ENCODE data around the gene GRIK1.
"Not testable (repeated sequence)": the region's sequence is repeated elsewhere in the genome, so short reads cannot be mapped to it uniquely, and the experiment has no call there.

The GRIK1 gene

DNA sequence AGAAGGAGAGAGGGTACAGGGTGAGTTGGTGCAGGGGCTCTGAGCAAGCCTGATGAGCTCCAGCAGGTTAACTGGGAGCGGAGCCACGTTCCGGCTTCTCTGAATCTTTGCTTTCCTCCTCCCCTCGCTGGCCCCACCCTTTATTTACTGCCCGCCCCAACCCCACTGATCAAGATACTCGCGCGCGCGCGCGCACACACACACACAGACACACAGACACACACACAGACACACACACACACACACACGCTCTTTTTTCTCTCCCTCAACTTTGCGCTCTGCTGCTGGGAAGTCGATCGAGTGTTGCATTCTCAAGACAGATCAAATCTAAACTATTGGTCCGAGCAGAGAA is at the start of gene GRIK1:
GRIK1 (minus strand) TSS at position 73 of the 352 bp plus-strand sequence.
- no peak for DNase-seq

DNA sequence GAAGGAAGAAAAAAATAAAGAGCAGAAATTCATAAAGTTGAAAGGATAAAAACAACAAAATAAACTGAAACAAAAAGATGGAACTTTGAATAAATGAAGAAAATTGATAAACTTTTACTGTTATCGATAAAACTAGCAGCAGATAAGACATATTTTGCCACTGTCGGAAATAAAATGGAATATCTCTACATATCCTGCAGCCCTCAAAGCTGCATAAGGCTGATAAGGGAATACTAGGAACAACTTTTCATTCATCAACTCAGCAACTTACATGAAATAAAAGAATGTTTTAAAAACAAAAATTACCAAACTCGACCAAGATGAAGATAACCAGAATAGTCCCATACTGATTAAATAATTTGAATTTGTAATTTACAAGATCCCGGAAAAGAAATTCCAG is 48.0 kb upstream of the GRIK1 start:
- no peak for DNase-seq

DNA sequence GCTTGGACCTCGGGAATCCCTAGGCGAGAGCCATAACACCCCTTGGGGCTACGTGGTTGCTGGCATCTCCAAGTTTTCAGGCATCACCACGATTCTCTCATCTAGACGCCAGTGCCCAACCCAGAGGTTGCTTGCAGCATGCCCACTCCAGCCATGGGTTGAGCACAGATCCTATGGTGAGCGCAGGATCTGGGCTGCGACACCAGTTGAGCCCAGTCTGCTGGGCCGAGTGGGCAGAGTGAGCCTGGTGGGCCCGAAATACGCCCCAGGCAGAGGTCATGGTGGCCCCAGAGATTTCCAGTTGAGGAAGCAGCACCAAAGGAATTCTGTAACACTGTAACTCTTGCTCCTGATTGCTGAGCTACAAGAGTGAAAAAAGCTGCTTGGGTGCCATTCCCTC is 46.1 kb upstream of the GRIK1 start:
- no peak for DNase-seq

GRCh38 chr21:29979043-29979442 is 39.2 kb upstream of the GRIK1 start:
- no peak for DNase-seq

GRCh38 chr21:29975776-29976175 is 36.0 kb upstream of the GRIK1 start:
- no peak for DNase-seq

DNA sequence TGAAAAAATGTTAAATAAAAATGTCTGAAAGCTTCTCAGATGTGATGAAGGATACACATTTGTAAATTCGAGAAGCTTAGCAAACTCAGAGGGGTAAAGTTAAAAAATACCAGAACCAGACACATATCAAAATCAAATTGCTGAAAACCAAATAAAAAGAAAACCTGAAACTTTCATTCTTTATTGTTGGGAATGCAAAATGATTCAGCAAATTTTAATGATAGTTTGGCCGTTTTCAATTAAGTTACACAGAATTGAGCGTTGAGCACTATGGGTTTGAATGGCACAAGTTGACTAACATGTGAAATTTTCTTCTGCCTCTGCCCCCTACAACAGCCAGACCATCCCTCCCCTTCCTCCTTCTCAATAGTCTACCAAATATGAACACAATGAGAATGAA is 33.5 kb upstream of the GRIK1 start:
- DNase-seq = no peak

DNA sequence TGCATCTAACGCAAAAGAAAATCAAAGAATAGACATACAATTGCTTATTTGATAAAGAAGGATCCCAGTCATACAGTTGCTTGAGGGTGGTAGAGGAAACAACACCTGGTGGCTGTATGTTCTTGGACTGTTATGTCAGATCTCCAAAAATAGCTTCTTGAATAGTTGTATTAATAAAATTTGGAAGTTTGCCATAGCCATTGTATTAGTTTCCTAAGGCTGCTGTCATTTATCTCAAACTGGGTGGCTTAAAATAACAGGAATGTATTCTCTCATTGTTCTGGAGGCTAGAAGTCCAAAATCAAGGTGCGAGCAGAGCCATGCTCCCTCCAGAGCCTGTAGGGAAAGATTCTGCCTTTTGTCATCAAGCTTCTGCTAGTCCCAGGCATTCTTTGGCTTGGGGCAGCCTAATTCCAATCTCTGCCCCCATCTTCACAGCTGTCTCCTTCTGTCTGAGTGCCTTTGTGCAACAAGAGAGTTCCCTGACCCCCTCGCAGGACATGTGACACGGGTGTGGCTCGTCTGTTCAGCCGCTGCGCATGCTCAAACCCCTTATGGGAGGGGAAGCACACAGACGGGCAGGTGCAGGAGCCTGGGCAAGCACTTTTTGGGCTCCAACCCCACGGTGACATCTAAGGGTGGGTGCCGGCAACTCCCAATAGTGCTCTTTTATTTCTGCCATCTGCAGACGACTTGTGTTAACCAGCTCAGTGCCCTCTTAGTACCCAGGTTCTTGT is 21.7 kb upstream of the GRIK1 start:
- no peak for DNase-seq

DNA sequence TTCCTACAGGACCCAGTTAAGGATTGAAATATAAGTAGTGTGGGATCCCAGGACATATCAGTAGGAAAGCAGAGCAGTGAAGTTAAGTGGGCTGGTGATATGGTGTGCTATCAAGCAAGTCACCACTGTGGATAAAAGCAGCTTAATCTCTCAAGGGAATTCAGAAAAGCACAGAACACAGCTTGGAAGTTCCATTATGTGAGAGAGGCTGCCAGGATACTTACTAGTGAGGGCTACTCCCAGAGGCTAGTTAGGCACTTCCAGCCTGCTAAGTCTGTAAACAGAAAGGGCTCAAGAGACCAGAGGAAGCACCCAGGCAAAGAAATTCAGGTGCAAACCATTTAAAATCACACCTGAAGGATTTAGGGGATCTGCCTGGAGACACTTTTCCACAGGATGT is 18.8 kb upstream of the GRIK1 start:
- DNase-seq = no peak

- not testable (repeated sequence) for DNase-seq
Observed at GRCh38 chr21:29958035-29958434, 18.2 kb upstream of the GRIK1 start.

GRCh38 chr21:29953690-29954089 is 13.9 kb upstream of the GRIK1 start:
- DNase-seq = no peak

GRCh38 chr21:29953072-29953471 is 13.3 kb upstream of the GRIK1 start:
- DNase-seq = no peak

DNA sequence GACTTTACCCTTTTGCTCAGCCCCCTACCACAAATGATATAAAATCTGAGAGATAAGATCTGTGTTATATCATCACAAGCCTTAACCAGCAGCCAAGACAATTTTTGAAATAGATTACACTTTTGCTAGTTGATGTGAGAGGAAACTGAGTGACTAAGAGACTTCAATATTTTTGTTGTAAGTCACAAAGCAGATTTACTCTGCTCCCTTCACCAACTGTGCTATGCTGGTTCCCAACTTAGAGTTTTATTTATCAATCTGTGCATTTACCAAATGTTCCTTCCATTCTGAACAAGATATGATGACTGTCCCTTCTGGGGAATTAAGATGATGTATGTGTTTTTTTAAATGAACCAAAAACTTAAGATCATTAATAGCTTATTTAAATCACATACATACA is 12.1 kb upstream of the GRIK1 start:
- DNase-seq = no peak

DNA sequence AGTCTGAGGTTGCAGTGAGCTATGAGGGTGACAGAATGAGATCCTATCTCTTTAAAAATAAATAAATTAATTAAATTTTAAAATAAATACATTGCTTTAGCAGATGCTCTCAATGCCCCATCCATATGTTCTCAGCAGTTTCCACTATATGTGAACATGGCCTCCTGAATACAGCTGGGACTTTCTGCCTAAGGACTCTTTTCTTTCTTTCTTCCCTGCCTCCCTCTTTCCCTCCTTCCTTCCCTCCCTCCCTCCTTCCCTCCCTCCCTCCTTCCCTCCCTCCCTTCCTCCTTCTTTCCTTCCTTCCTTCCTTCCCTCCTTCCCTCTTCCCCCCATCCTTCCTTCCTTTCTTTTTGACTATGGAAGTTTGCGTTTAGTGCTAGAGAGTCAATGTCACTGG is 10.2 kb upstream of the GRIK1 start:
- DNase-seq = no peak

DNA sequence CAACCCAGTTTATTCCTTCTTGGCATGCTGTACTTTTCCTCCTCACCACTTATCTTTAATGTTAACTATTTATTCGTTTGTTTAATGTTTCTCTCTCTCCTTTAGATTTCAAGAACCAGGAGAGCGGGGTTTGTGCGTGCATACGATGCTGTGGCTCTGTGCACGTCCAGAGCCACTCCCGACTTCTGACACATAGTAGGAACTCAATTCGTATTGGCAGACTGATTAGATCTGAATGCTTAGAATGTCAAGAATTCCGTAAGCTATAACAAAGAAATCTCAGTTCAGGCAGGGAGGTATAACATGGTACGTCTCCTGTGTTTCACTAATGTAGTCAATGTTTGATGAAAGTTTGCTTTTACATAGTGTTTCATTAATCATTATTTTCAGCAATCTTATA is 7.3 kb upstream of the GRIK1 start:
- DNase-seq = no peak

DNA sequence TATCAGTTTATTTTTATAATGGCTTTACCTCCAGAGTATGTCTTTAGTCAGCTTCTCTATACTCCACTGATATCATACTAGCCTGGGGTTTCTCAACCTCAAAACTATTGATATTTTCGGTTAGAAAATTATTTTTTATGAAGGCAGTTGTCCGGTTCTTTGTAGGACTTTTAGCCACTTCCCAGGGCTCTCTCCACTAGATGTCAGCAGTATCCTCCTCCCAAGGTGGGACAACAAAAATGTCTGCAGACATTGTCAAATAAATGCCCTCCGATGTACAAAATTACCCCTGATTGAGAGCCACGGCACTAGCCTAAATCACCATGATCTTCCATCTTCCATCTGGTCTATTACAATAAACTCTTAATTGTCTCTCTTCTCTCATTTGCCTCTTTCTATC is 4.1 kb upstream of the GRIK1 start:
- no peak for DNase-seq

- no peak for DNase-seq
Observed at GRCh38 chr21:29942034-29942433, 2.2 kb upstream of the GRIK1 start.

DNA sequence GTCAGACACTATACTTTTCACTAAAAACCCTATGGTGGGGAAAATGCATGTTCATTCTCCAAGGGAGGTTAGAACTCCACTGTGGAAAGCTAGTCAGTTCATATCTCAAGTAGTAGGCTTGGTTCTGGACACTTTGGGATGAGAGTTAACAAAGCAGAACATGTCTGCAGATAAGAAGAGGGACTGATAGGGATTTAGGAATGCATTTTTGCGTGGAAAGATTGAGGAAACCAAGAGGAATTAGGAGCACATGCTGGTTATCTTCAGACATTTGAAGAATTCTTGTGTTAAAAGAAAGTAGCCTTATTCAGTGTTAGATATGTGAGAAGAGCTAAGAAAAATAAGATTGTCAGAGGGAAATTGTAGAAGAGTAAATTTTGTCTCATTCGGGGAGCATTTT is 1.2 kb upstream of the GRIK1 start:
- DNase-seq = no peak

DNA sequence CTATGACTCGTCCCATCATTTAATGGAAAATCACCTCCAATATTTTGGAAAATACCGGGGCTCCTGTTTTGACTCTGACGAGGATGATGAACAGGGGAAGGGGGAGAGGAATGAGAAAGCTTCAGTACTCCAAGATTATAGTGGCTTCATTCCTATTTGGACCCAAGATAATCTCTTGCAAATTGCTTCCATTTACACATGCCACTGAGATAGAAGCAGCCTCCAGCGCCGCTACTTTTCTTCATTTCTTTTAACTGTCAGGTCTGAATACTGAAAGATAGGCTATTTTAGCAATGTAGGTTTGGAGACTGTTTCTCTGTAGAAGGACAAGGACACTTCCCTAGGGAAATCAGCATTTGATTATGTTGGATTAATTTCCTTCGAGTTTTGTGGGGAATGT is 565 bp upstream of the GRIK1 start:
- no peak for DNase-seq

DNA sequence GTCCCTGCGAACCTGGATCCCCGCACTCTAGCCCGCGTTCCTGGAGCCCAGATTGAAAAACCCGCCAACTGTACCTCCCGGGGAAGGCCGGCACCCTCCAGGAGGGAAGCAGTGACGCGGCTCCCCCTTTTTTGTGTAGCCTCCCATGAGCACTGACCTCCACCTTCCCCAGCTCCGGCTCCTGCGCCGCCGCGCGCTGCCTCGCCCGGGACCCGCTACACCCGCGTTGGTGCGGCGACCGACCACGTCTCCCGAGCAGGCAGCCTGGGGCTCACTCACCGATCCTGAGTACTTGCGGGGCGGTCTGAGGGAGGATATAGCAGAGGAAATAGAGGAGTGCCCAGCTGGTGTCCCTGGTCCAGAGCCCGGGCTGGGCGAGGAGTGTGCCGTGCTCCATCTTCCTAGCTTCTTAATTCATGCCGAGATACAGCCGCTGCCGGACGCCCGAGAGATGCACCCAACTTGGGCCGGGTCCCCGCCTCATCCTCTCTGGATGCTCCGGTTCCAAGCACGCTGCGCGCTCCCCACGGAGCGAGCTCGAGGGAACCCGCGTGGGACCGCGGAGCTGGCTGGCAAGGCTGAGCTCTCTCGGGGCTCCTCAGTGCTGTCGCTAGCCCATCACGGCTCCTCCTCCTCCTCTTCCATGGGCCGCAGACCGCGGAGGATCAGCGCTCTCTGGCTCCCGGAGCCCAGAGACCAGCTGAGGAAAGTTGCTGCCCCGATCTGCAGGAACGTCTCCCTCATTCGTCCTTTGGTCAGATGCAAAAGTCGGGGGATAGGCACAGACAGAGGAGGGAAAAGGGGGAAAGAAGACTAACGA is 482 bp downstream of the GRIK1 start:
- DNase-seq = no peak

DNA sequence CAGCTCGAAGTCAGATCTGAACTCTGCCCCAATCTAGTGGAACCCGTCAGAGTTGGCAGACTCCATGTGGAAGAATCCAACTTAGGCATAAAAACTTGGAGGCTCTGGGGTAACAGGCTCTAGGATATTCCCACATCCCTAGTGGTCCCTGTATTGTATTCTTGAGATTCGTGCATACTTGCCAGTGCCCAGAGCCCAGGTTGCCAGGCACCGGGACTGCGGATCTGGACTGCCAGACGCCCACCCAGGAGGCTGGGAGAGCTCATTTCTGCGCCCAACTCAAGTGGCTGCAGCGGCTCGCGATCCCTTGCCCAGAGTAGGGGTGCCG is 1.1 kb downstream of the GRIK1 start:
- no peak for DNase-seq

- no peak for DNase-seq
Observed at GRCh38 chr21:29933088-29933487, 6.7 kb downstream of the GRIK1 start.

DNA sequence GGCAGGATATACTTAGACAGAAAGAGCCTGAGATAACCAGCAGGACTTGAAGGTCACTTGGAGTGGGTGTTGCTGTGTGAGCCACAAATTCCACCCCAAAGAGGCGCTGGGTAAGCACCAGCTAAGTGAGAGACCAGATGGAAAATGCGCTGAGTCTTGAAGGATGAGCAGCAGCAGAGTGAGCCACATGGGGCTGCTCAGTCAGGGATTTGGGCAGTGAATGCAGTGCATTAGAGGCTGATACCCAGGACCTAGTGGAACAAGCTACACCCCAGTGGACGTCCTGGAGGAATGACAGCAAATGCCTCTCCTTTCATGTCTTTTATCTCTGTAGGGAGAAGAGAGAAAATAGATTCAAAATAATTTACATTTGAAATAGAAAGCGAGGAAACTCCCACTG is 11.3 kb downstream of the GRIK1 start:
- no peak for DNase-seq

DNA sequence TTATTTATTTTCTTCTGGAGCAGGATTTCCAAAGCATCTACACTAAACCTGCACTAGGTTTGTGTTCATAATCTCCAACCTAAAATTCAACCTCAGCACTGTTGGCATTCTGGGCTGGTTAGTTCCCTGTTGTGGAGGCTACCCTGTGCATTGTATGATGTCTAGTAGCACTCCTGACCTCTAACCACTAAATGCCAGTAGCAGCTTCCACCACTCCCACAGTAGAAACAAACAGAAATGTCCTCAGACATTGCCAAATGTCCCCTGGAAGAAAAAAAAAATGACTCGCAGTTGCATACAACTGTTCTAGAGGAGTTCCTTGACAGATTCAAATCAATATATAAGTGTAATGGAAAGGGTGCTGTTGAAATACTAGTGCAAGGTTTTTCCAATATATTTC is 18.9 kb downstream of the GRIK1 start:
- no peak for DNase-seq

DNA sequence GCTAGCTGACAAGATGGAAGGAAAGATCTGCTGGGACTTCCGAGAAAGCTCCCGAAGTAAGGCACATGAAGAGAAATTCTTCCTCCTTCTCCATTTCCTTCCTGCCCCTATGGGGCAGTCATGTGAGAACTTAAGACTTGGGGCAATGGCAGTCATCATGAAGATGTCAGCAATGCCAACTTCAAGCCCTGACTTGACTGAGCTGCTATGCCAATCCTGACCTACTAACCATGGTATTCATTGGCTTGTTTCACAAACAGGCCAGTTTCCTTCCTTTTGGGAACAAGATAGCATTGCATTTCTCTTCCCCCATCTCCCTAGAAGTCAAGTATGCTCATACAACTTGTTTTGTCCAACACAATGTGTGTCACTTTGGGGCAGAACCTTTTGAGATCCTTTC is 25.5 kb downstream of the GRIK1 start:
- no peak for DNase-seq

GRCh38 chr21:29909571-29909970 is 30.2 kb downstream of the GRIK1 start:
- no peak for DNase-seq

All from stimulated activated CD4-positive, alpha-beta T cell treated with anti-CD3 and anti-CD28 coated beads, Interleukin-2, amount 100 ng/mL, for 24 hours (primary cell).